IMR-90 (cell line): Measurements from ENCODE around the gene CDR2. TPM values are rescaled to one million over a fixed set of nuclear protein-coding genes. Genes with fewer than 3 reads are reported as not detected.

Experiments
- ATAC-seq: fragments of 200-7000 bp; cut with Tn5 transposase; 2 replicates; pipeline ENCODE4 v1.9.1; 2020; ENCODE audit warnings: low read depth, mild to moderate bottlenecking, moderate library complexity
- BruUV-seq: library from RNA; stranded (reverse); fragments of 400-500 nt; replicated peaks from 2 replicates; lab custom pipeline; 2021; lab: Mats Ljungman, UMichigan
- CTCF ChIA-PET: fragments of 300-600 bp; formaldehyde crosslinking; extraction: SDS; loops from one replicate; lab custom pipeline; 2021; ENCODE audit warnings: antibody characterized with exemption; lab: Yijun Ruan, JAX
- POLR2A ChIA-PET: fragments of 300-600 bp; sonication (Branson Sonifier 250); formaldehyde crosslinking; loops from one replicate; lab custom pipeline; 2022; ENCODE audit warnings: antibody characterized with exemption; ENCODE audit not compliant: unreplicated experiment; lab: Charles Lee
- DNase-seq: peaks from one replicate; pipeline ENCODE4 v3.0.0; 2013
- H2AFZ ChIP-seq: replicated peaks from 2 replicates; pipeline ENCODE3; 2013; ENCODE audit warnings: low read length, mild to moderate bottlenecking; ENCODE audit not compliant: poor library complexity
- H2AK5ac ChIP-seq: 2 replicates; pipeline ENCODE4 v1.6.1; 2013; ENCODE audit warnings: low read depth, low read length, inconsistent platforms
- H2AK9ac ChIP-seq: replicated peaks from 2 replicates; pipeline ENCODE3; 2013; ENCODE audit warnings: mild to moderate bottlenecking, low read depth, low read length, moderate library complexity; ENCODE audit not compliant: poor library complexity
- H2BK120ac ChIP-seq: 2 replicates; pipeline ENCODE4 v1.6.1; 2013; ENCODE audit warnings: low read depth, low read length, inconsistent platforms
- H2BK15ac ChIP-seq: 3 replicates; pipeline ENCODE4 v1.6.1; 2013; ENCODE audit warnings: low read depth, low read length, inconsistent platforms
- H2BK20ac ChIP-seq: 2 replicates; pipeline ENCODE4 v1.6.1; 2013; ENCODE audit warnings: low read depth, mild to moderate bottlenecking, inconsistent platforms, low read length, moderate library complexity
- H2BK5ac ChIP-seq: 2 replicates; pipeline ENCODE4 v1.6.1; 2013; ENCODE audit warnings: mild to moderate bottlenecking, low read depth, low read length, inconsistent platforms; ENCODE audit not compliant: poor library complexity, severe bottlenecking
- H3K14ac ChIP-seq: replicated peaks from 2 replicates; pipeline ENCODE4 v1.6.1; 2013; ENCODE audit warnings: low read depth, low read length, inconsistent platforms
- H3K18ac ChIP-seq: 2 replicates; pipeline ENCODE4 v1.6.1; 2013; ENCODE audit warnings: low read depth, low read length, control low read depth
- H3K23ac ChIP-seq: 2 replicates; pipeline ENCODE4 v1.6.1; 2013; ENCODE audit warnings: low read depth, low read length, inconsistent platforms
- H3K27ac ChIP-seq: 2 replicates; pipeline ENCODE4 v1.5.1; 2013; ENCODE audit warnings: mild to moderate bottlenecking, control low read depth, low read length; ENCODE audit not compliant: insufficient read depth
- H3K27me3 ChIP-seq: 2 replicates; pipeline ENCODE4 v1.6.1; 2013; ENCODE audit warnings: low read length; ENCODE audit not compliant: control insufficient read depth, insufficient read depth
- H3K36me3 ChIP-seq: 2 replicates; pipeline ENCODE4 v1.6.1; 2013; ENCODE audit warnings: low read length, mixed read lengths; ENCODE audit not compliant: control insufficient read depth, insufficient read depth
- H3K4ac ChIP-seq: 2 replicates; pipeline ENCODE4 v1.6.1; 2013; ENCODE audit warnings: low read depth, low read length, inconsistent platforms
- H3K4me1 ChIP-seq: 2 replicates; pipeline ENCODE4 v1.6.1; 2013; ENCODE audit warnings: low read length, mixed read lengths; ENCODE audit not compliant: control insufficient read depth, insufficient read depth
- H3K4me2 ChIP-seq: 2 replicates; pipeline ENCODE4 v1.6.1; 2013; ENCODE audit warnings: low read depth, mild to moderate bottlenecking, control low read depth, low read length, moderate library complexity
- H3K4me3 ChIP-seq: 2 replicates; pipeline ENCODE4 v1.5.1; 2013; ENCODE audit warnings: low read depth, mild to moderate bottlenecking, control low read depth, low read length, moderate library complexity; ENCODE audit not compliant: insufficient read depth
- H3K56ac ChIP-seq: 2 replicates; pipeline ENCODE4 v1.6.1; 2013; ENCODE audit warnings: low read length, inconsistent platforms; ENCODE audit not compliant: insufficient read depth; ENCODE audit errors: extremely low read depth
- H3K79me1 ChIP-seq, 2 experiments: 2 replicates each; pipeline ENCODE4 v1.6.1; 2013; ENCODE audit warnings: low read length in 2 of 2, inconsistent platforms in 1 of 2, low read depth in 1 of 2
- H3K9ac ChIP-seq: 2 replicates; pipeline ENCODE4 v1.6.1; 2013; ENCODE audit warnings: low read depth, low read length, control low read depth
- H3K9me1 ChIP-seq: 2 replicates; pipeline ENCODE4 v1.6.1; 2013; ENCODE audit warnings: low read length, inconsistent platforms; ENCODE audit not compliant: insufficient read depth
- H3K9me3 ChIP-seq: 2 replicates; pipeline ENCODE4 v1.6.1; 2013; ENCODE audit warnings: low read length; ENCODE audit not compliant: control insufficient read depth, insufficient read depth
- H4K20me1 ChIP-seq: 2 replicates; pipeline ENCODE4 v1.6.1; 2013; ENCODE audit warnings: low read length, inconsistent platforms; ENCODE audit not compliant: insufficient read depth
- H4K5ac ChIP-seq: 2 replicates; pipeline ENCODE4 v1.6.1; 2013; ENCODE audit warnings: mild to moderate bottlenecking, low read depth, low read length, control low read depth
- H4K8ac ChIP-seq, 2 experiments: 2 replicates each; pipeline ENCODE4 v1.6.1; 2013; ENCODE audit warnings: low read depth in 2 of 2, low read length in 2 of 2, control low read depth in 1 of 2, inconsistent platforms in 1 of 2
- H4K91ac ChIP-seq: 2 replicates; pipeline ENCODE4 v1.6.1; 2013; ENCODE audit warnings: low read depth, low read length, inconsistent platforms; ENCODE audit not compliant: insufficient read depth
- BHLHE40 ChIP-seq: fragments of 150-350 bp; IDR thresholded peaks from 2 replicates; pipeline ENCODE4 v1.6.1; 2016; ENCODE audit warnings: mild to moderate bottlenecking, low read depth, low read length
- CEBPB ChIP-seq: IDR thresholded peaks from 2 replicates; pipeline ENCODE4 v1.6.1; 2012; ENCODE audit warnings: low read depth, low read length, improper control_type of control experiment
- CHD1 ChIP-seq: IDR thresholded peaks from 2 replicates; pipeline ENCODE4 v1.6.1; 2012; ENCODE audit warnings: low read depth, low read length, improper control_type of control experiment
- CTCF ChIP-seq: conservative IDR thresholded peaks from 2 replicates; pipeline ENCODE4 v1.5.1; 2012; ENCODE audit warnings: mild to moderate bottlenecking, low read depth, low read length, improper control_type of control experiment
- ELK1 ChIP-seq: fragments of 150-350 bp; IDR thresholded peaks from 2 replicates; pipeline ENCODE4 v1.6.1; 2016; ENCODE audit warnings: low read depth, mild to moderate bottlenecking, low read length, moderate library complexity, borderline replicate concordance
- FOS ChIP-seq: fragments of 150-350 bp; IDR thresholded peaks from 2 replicates; pipeline ENCODE4 v1.6.1; 2016; ENCODE audit warnings: low read depth, low read length
- MAFK ChIP-seq: IDR thresholded peaks from 2 replicates; pipeline ENCODE4 v1.6.1; 2012; ENCODE audit warnings: low read depth, low read length, improper control_type of control experiment
- MAZ ChIP-seq: IDR thresholded peaks from 2 replicates; pipeline ENCODE4 v1.6.1; 2012; ENCODE audit warnings: low read depth, mild to moderate bottlenecking, low read length, improper control_type of control experiment, moderate library complexity, borderline replicate concordance
- MXI1 ChIP-seq: IDR thresholded peaks from 2 replicates; pipeline ENCODE4 v1.6.1; 2012; ENCODE audit warnings: low read depth, mild to moderate bottlenecking, low read length, moderate library complexity, borderline replicate concordance
- NFE2L2 ChIP-seq: fragments of 150-350 bp; IDR thresholded peaks from 2 replicates; pipeline ENCODE4 v1.6.1; 2016; ENCODE audit warnings: low read depth, mild to moderate bottlenecking, low read length
- POLR2A ChIP-seq: IDR thresholded peaks from 2 replicates; pipeline ENCODE4 v1.6.1; 2012; ENCODE audit warnings: mild to moderate bottlenecking, low read depth, low read length
- RAD21 ChIP-seq: IDR thresholded peaks from 2 replicates; pipeline ENCODE4 v1.6.1; 2012; ENCODE audit warnings: low read length, improper control_type of control experiment
- RCOR1 ChIP-seq: IDR thresholded peaks from 2 replicates; pipeline ENCODE4 v1.6.1; 2012; ENCODE audit warnings: mild to moderate bottlenecking, low read length, improper control_type of control experiment; ENCODE audit not compliant: insufficient replicate concordance
- RFX5 ChIP-seq: IDR thresholded peaks from 2 replicates; pipeline ENCODE4 v1.8.0; 2012; ENCODE audit warnings: low read depth, mild to moderate bottlenecking, low read length, moderate library complexity
- USF2 ChIP-seq: fragments of 150-350 bp; IDR thresholded peaks from 2 replicates; pipeline ENCODE4 v1.6.1; 2017; ENCODE audit warnings: mild to moderate bottlenecking, antibody characterized with exemption, low read length, low read depth
- WGBS, 2 experiments: methylation state at CpG; one replicate each; pipeline versions ENCODE4 v1.1.5 to v1.1.7; 2013; ENCODE audit warnings: missing lambda C conversion rate in 2 of 2; ENCODE audit not compliant: insufficient read length in 1 of 2; ENCODE audit errors: extremely low coverage in 2 of 2; 5-methylcytosine and 5-hydroxymethylcytosine counted together
- dilution Hi-C: fragments of 300-500 bp; cut with HindIII; formaldehyde crosslinking; loops from one replicate; pipeline ENCODE4 v1.14.3; 2018; ENCODE audit warnings: low sequenced_read_pairs; ENCODE audit not compliant: unreplicated experiment
- in situ Hi-C: fragments of 300-500 bp; cut with MboI; formaldehyde crosslinking; loops from 3 replicates; pipeline ENCODE4 v1.14.3; 2019; ENCODE audit warnings: low sequenced_read_pairs, inconsistent platforms, mixed read lengths
- intact Hi-C: fragments of 100-400 bp; cut with micrococcal nuclease; formaldehyde crosslinking; loops from 2 replicates; pipeline ENCODE4 v1.10.0; 2022
- polyA plus RNA-seq, 3 experiments: library from polyadenylated mRNA; depleted of rRNA; stranded (reverse); fragments of >200 nt; gene quantifications; 2 replicates each; pipeline ENCODE4 v1.2.3, GENCODE V29; 2012; ENCODE audit warnings: low replicate concordance in 1 of 3
- total RNA-seq: library from RNA; depleted of rRNA; stranded (reverse); fragments of >200 nt; gene quantifications from 2 replicates; pipeline ENCODE4 v1.2.3, GENCODE V29; 2012

The CDR2 gene
- total and polyA plus RNA-seq, 2 of the 4 experiments (the other 2 are of a cell fraction) = 37.7 to 48.4 TPM

- ChIA-PET POLR2A (no interaction called here), CTCF (no interaction called here)
- Histone ChIP-seq H3K27ac (no peak overlapping the region), H2AK9ac (peak overlapping the region; percentile 72), H4K20me1 (no peaks in the 10 kb centered on the region; the same call in 1 of the 2 replicates), H3K23ac (no peak overlapping the region), H3K4me2 (no peak overlapping the region), H4K8ac (no peak overlapping the region), H3K56ac (no peak overlapping the region), H3K4ac (no peak overlapping the region), H2BK20ac (no peak overlapping the region), H3K4me1 (no peaks in the 10 kb centered on the region), H3K36me3 (peaks cover 56% of the 10 kb centered on the region), H4K5ac (no peak overlapping the region), H2BK5ac (no peak overlapping the region), H3K14ac (no peak overlapping the region), H3K9me3 (no peaks in the 10 kb centered on the region), H3K9me1 (no peaks in the 10 kb centered on the region), H3K27me3 (no peaks in the 10 kb centered on the region), H2BK15ac (no peak overlapping the region), H2BK120ac (no peak overlapping the region), H2AFZ (no peak overlapping the region), H2AK5ac (no peak overlapping the region), H3K4me3 (no peak overlapping the region), H4K91ac (no peak overlapping the region), H3K79me1 (peaks cover 0 to 4% of the 10 kb centered on the region in 2 experiments; a peak in 1 of 4 replicates), H3K18ac (no peak overlapping the region), H3K9ac (no peak overlapping the region)
- dilution Hi-C loops = no loop called here
- DNase-seq (no peak), ATAC-seq (no peak)
- intact Hi-C loops = no loop called here
- TF ChIP-seq CHD1 (no peak), CEBPB (no peak), MAZ (no peak), FOS (no peak), MAFK (no peak), ELK1 (no peak), BHLHE40 (no peak), RCOR1 (no peak), RAD21 (no peak), MXI1 (no peak), CTCF (no peak), USF2 (no peak), RFX5 (no peak), POLR2A (no peak), NFE2L2 (no peak)
- no TSS peak for BruUV-seq
- in situ Hi-C loops = no loop called here
- WGBS, 2 experiments = 91% methylated on average over 9 of the region's 23 CpGs; no CpG with 5 or more reads in 1 of the 2 experiments
These were observed 61.3 kb downstream of the CDR2 start for GRCh38 chr16:22312897-22313781.
